H1 (cell line): ENCODE data around the gene RGS6. TPM values are rescaled to one million over a fixed set of nuclear protein-coding genes. Genes with fewer than 3 reads are reported as not detected.
A peak's percentile ranks its signal among the peaks of the same experiment; 100 is the strongest.

Source experiments
- CTCF ChIA-PET: fragments of 300-600 bp; sonication (Branson Sonifier 250); formaldehyde crosslinking; loops from one replicate; lab custom pipeline; 2021; ENCODE audit not compliant: partially characterized antibody; lab: Charles Lee
- POLR2A ChIA-PET: fragments of 300-600 bp; sonication (Branson Sonifier 250); formaldehyde crosslinking; loops from one replicate; lab custom pipeline; 2021; ENCODE audit warnings: inconsistent platforms; ENCODE audit not compliant: partially characterized antibody; lab: Charles Lee
- DNase-seq, 2 experiments: peaks; one replicate each; pipeline versions ENCODE4 v3.0.0 to v3.0.0-alpha.2; 2010 to 2022; ENCODE audit warnings: low spot score in 2 of 2, low read depth in 1 of 2, mixed read lengths in 1 of 2
- FAIRE-seq: peaks from 2 replicates; lab custom pipeline; 2011; peaks lifted over from hg19 to GRCh38; lab: Jason Lieb, UNC
- H2AFZ ChIP-seq: 2 replicates; pipeline ENCODE4 v1.8.1; 2012; ENCODE audit warnings: low read length, inconsistent platforms
- H2AK5ac ChIP-seq: 2 replicates; pipeline ENCODE4 v1.6.1; 2013; ENCODE audit warnings: low read depth, low read length
- H2BK120ac ChIP-seq: replicated peaks from 2 replicates; pipeline ENCODE3; 2013; ENCODE audit warnings: low read depth, low read length, inconsistent platforms
- H2BK12ac ChIP-seq: 2 replicates; pipeline ENCODE4 v1.6.1; 2013; ENCODE audit warnings: low read depth, low read length
- H2BK15ac ChIP-seq: 2 replicates; pipeline ENCODE4 v1.6.1; 2013; ENCODE audit warnings: low read length
- H2BK20ac ChIP-seq: 2 replicates; pipeline ENCODE4 v1.6.1; 2013; ENCODE audit warnings: low read length
- H2BK5ac ChIP-seq: 2 replicates; pipeline ENCODE4 v1.6.1; 2013; ENCODE audit warnings: low read depth, low read length
- H3K14ac ChIP-seq: 2 replicates; pipeline ENCODE4 v1.6.1; 2013; ENCODE audit warnings: inconsistent platforms; ENCODE audit not compliant: insufficient read length
- H3K18ac ChIP-seq: 2 replicates; pipeline ENCODE4 v1.6.1; 2013; ENCODE audit warnings: low read length; ENCODE audit errors: extremely low read depth
- H3K23ac ChIP-seq: 2 replicates; pipeline ENCODE4 v1.6.1; 2013; ENCODE audit warnings: inconsistent platforms; ENCODE audit not compliant: insufficient read length
- H3K23me2 ChIP-seq: 2 replicates; pipeline ENCODE4 v1.6.1; 2013; ENCODE audit warnings: low read depth, low read length
- H3K27ac ChIP-seq: 2 replicates; pipeline ENCODE4 v1.6.1; 2011; ENCODE audit warnings: low read depth, low read length, inconsistent platforms
- H3K27me3 ChIP-seq, 4 experiments: replicated peaks in 1 of 4; 1 replicate in 1 of 4; 2 replicates in 3 of 4; pipeline versions ENCODE4 v1.6.1 to v1.8.1; 2011 to 2013; ENCODE audit warnings: low read length in 3 of 4, mild to moderate bottlenecking in 3 of 4, inconsistent platforms in 2 of 4, mixed read lengths in 2 of 4, moderate library complexity in 1 of 4; ENCODE audit not compliant: control insufficient read depth in 3 of 4, insufficient read depth in 3 of 4; ENCODE audit errors: extremely low read depth in 1 of 4
- H3K36me3 ChIP-seq, 4 experiments: 2 replicates each; pipeline versions ENCODE4 v1.6.1 to v1.8.1; 2011 to 2013; ENCODE audit warnings: mild to moderate bottlenecking in 4 of 4, low read length in 3 of 4, moderate library complexity in 2 of 4, control low read depth in 1 of 4, inconsistent platforms in 1 of 4; ENCODE audit not compliant: insufficient read depth in 4 of 4, control insufficient read depth in 2 of 4
- H3K4ac ChIP-seq: replicated peaks from 2 replicates; pipeline ENCODE3; 2013; ENCODE audit warnings: low read length, low read depth, mixed read lengths, inconsistent platforms; ENCODE audit not compliant: insufficient read length
- H3K4me1 ChIP-seq, 4 experiments: replicated peaks in 1 of 4; 1 replicate in 1 of 4; 2 replicates in 3 of 4; pipeline versions ENCODE4 v1.6.1 to v1.8.1; 2011 to 2013; ENCODE audit warnings: low read length in 3 of 4, inconsistent platforms in 2 of 4, mixed read lengths in 1 of 4; ENCODE audit not compliant: insufficient read depth in 4 of 4, control insufficient read depth in 3 of 4
- H3K4me2 ChIP-seq, 2 experiments: 2 replicates each; pipeline versions ENCODE4 v1.6.1 to v1.8.1; 2011 to 2013; ENCODE audit warnings: low read depth in 2 of 2, low read length in 2 of 2, control low read depth in 1 of 2, inconsistent platforms in 1 of 2, mild to moderate bottlenecking in 1 of 2; ENCODE audit not compliant: insufficient read depth in 1 of 2
- H3K4me3 ChIP-seq, 4 experiments: fragments of 200-600, 300-600 bp in 1 of 4; sonication (generic), shearing (Covaris generic), sonication (Bioruptor Twin) in 1 of 4; 2 replicates each; pipeline versions ENCODE4 v1.5.1 to v1.8.1; 2011 to 2016; ENCODE audit warnings: low read length in 4 of 4, low read depth in 3 of 4, control low read depth in 2 of 4, inconsistent platforms in 2 of 4, mild to moderate bottlenecking in 2 of 4, mixed read lengths in 1 of 4, moderate library complexity in 1 of 4; ENCODE audit not compliant: insufficient read depth in 2 of 4; ENCODE audit errors: extremely low read depth in 1 of 4
- H3K56ac ChIP-seq: replicated peaks from 2 replicates; pipeline ENCODE3; 2013; ENCODE audit warnings: low read depth, mild to moderate bottlenecking, mixed read lengths, low read length, inconsistent platforms; ENCODE audit not compliant: insufficient read length
- H3K79me1 ChIP-seq: 2 replicates; pipeline ENCODE4 v1.6.1; 2013; ENCODE audit warnings: low read depth, low read length, control low read depth
- H3K79me2 ChIP-seq, 2 experiments: 2 replicates each; pipeline versions ENCODE4 v1.6.1 to v1.8.1; 2012 to 2013; ENCODE audit warnings: low read length in 2 of 2, mild to moderate bottlenecking in 2 of 2, inconsistent platforms in 1 of 2; ENCODE audit not compliant: insufficient read depth in 2 of 2, control insufficient read depth in 1 of 2
- H3K9ac ChIP-seq, 4 experiments: replicated peaks in 1 of 4; 1 replicate in 1 of 4; 2 replicates in 3 of 4; pipeline versions ENCODE4 v1.6.1 to v1.8.1; 2011 to 2013; ENCODE audit warnings: low read depth in 3 of 4, low read length in 3 of 4, control low read depth in 2 of 4, mild to moderate bottlenecking in 2 of 4, moderate library complexity in 2 of 4, inconsistent platforms in 1 of 4; ENCODE audit errors: extremely low read depth in 1 of 4
- H3K9me3 ChIP-seq, 2 experiments: 2 replicates each; pipeline versions ENCODE4 v1.6.1 to v1.8.1; 2012 to 2013; ENCODE audit warnings: mild to moderate bottlenecking in 2 of 2, moderate library complexity in 2 of 2, control low read depth in 1 of 2, inconsistent platforms in 1 of 2, low read depth in 1 of 2, low read length in 1 of 2, mixed read lengths in 1 of 2; ENCODE audit not compliant: insufficient read depth in 2 of 2
- H4K20me1 ChIP-seq, 2 experiments: replicated peaks in 1 of 2; 2 replicates each; pipeline versions ENCODE3 to v1.8.1; 2011 to 2013; ENCODE audit warnings: inconsistent platforms in 2 of 2, low read length in 2 of 2, mild to moderate bottlenecking in 1 of 2; ENCODE audit not compliant: insufficient read depth in 2 of 2, control insufficient read depth in 1 of 2
- H4K5ac ChIP-seq: 2 replicates; pipeline ENCODE4 v1.6.1; 2013; ENCODE audit warnings: low read length, low read depth, mixed read lengths, inconsistent platforms; ENCODE audit not compliant: insufficient read length
- H4K8ac ChIP-seq: 2 replicates; pipeline ENCODE4 v1.8.0; 2013; ENCODE audit warnings: mild to moderate bottlenecking, moderate library complexity, low read length, inconsistent platforms; ENCODE audit not compliant: insufficient read depth; ENCODE audit errors: extremely low read depth
- H4K91ac ChIP-seq: replicated peaks from 2 replicates; pipeline ENCODE3; 2013; ENCODE audit warnings: low read length, mixed read lengths, inconsistent platforms; ENCODE audit not compliant: insufficient read length
- CBX5 ChIP-seq: fragments of 300-800, 300-1000 bp; sonication (generic); IDR thresholded peaks from 2 replicates; pipeline ENCODE4 v1.7.1; 2016; ENCODE audit warnings: antibody characterized with exemption, low read length, low read depth
- CTBP2 ChIP-seq: IDR thresholded peaks from 2 replicates; pipeline ENCODE4 v1.7.0; 2011; ENCODE audit warnings: borderline replicate concordance, mild to moderate bottlenecking, moderate library complexity, mixed read lengths, low read length; ENCODE audit not compliant: insufficient read depth, insufficient read length
- FOSL1 ChIP-seq: IDR thresholded peaks from 2 replicates; pipeline ENCODE4 v1.6.1; 2011; ENCODE audit warnings: mild to moderate bottlenecking, low read depth, low read length, moderate library complexity; ENCODE audit not compliant: insufficient read depth
- PHF8 ChIP-seq: fragments of 200-600 bp; sonication (generic); conservative IDR thresholded peaks from 2 replicates; pipeline ENCODE4 v1.7.1; 2012; ENCODE audit warnings: low read depth, mild to moderate bottlenecking, inconsistent platforms, low read length, moderate library complexity
- POLR2A ChIP-seq, 2 experiments: IDR thresholded peaks; 1 replicate in 1 of 2; 2 replicates in 1 of 2; pipeline ENCODE4 v1.6.1; 2011; ENCODE audit warnings: low read depth in 2 of 2, low read length in 2 of 2, mild to moderate bottlenecking in 2 of 2; ENCODE audit errors: control extremely low read depth in 1 of 2
- POU5F1 ChIP-seq: IDR thresholded peaks from 2 replicates; pipeline ENCODE4 v1.6.1; 2011; ENCODE audit warnings: low read depth, mild to moderate bottlenecking, low read length, moderate library complexity
- RFX5 ChIP-seq: IDR thresholded peaks from 2 replicates; pipeline ENCODE4 v1.6.1; 2011; ENCODE audit warnings: low read depth, low read length, improper control_type of control experiment, borderline replicate concordance
- RNF2 ChIP-seq: fragments of 200-900, 300-1000 bp; sonication (generic); IDR thresholded peaks from 2 replicates; pipeline ENCODE4 v1.7.1; 2016; ENCODE audit warnings: borderline replicate concordance, low read depth, mild to moderate bottlenecking, antibody characterized with exemption, low read length; ENCODE audit not compliant: poor library complexity, severe bottlenecking; ENCODE audit errors: missing control alignments
- SIRT6 ChIP-seq: IDR thresholded peaks from one replicate; pipeline ENCODE4 v1.7.1; 2012; ENCODE audit warnings: low read length, inconsistent platforms
- TAF7 ChIP-seq: optimal IDR thresholded peaks from 2 replicates; pipeline ENCODE3; 2011; ENCODE audit warnings: low read depth, mild to moderate bottlenecking, inconsistent platforms, low read length, moderate library complexity, borderline replicate concordance
- WGBS, 2 experiments: shearing (Covaris generic) in 1 of 2; methylation state at CpG; one replicate each; pipeline versions ENCODE4 v1.1.6 to v1.1.7; 2013 to 2015; ENCODE audit warnings: low lambda C conversion rate in 2 of 2, mixed read lengths in 2 of 2, inconsistent platforms in 1 of 2, low coverage in 1 of 2, missing lambda C conversion rate in 1 of 2; ENCODE audit not compliant: insufficient replicate concordance in 2 of 2, insufficient coverage in 1 of 2, insufficient read length in 1 of 2; ENCODE audit errors: extremely low coverage in 1 of 2, missing lambda C conversion rate in 1 of 2; 5-methylcytosine and 5-hydroxymethylcytosine counted together
- polyA plus RNA-seq, 7 experiments: library from polyadenylated mRNA; depleted of rRNA in 3 of 7; stranded (reverse) in 5 of 7; unstranded in 2 of 7; fragments of >200 nt in 5 of 7; fragments of 200-250 nt in 2 of 7; gene quantifications; 1 replicate in 5 of 7; 2 replicates in 1 of 7; 4 replicates in 1 of 7; pipeline versions ENCODE4 v1.2.1 to v1.2.3, GENCODE V29; 2011 to 2013; ENCODE audit warnings: missing spikeins in 2 of 7, mixed read lengths in 2 of 7
- total RNA-seq: library from RNA; stranded (reverse); fragmentation: NEBNext Ultra II Directional; extraction: Animal tissue kit (Norgen Biotek cat#: 25700); gene quantifications from 2 replicates; pipeline ENCODE4 v1.2.1, GENCODE V29; 2021
- TF ChIP-seq, protein P1 (sequence below): IDR thresholded peaks from 2 replicates; pipeline ENCODE4 v1.6.1; 2011; ENCODE audit warnings: low read length, improper control_type of control experiment
- TF ChIP-seq, protein P2 (sequence below): IDR thresholded peaks from 2 replicates; pipeline ENCODE4 v1.6.1; 2012; ENCODE audit warnings: inconsistent platforms

RGS6 gene
- total and polyA plus RNA-seq, 2 of the 8 experiments (the other 6 are each of a cell fraction or from before 2014, with no cell fraction given), result 0.26 to 1.1 TPM

DNA sequence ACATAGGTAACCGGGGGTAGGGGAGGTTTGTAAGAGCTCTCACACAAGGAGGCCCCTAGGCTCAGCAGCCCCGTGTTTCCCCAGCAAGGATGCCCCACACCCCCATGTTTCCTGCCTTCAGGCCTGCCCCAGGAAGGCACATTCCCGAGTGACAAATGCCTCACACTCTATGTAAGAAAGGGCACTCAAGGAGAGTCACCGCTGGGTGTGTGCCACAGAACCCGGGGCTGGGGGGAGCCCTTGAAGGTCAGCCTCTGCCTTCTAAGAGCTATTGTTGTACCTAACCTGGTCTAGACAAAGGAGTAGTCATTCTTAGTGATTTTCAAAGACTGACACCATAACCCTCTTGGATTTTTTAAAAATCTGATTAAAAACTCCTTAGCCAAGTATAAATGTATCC, 628.1 kb downstream of the RGS6 start:
- Histone ChIP-seq H2BK20ac (no peak overlapping the region), H3K27ac (no peak overlapping the region), H3K79me1 (no peaks in the 10 kb centered on the region), H2BK5ac (no peak overlapping the region), H3K4ac (no peak overlapping the region), H2AFZ (no peak overlapping the region), H3K23me2 (no peaks in the 10 kb centered on the region), H3K14ac (no peak overlapping the region), H3K79me2 (no peaks in the 10 kb centered on the region), H3K23ac (no peak overlapping the region), H3K27me3 (no peaks in the 10 kb centered on the region), H3K56ac (no peak overlapping the region), H2BK12ac (0 out of 2 replicates have a peak overlapping the region, but pooled peaks have one; percentile 39), H3K9ac (no peak overlapping the region), H4K5ac (no peak overlapping the region), H4K91ac (no peak overlapping the region), H2BK120ac (no peak overlapping the region), H4K8ac (no peak overlapping the region), H2BK15ac (no peak overlapping the region), H3K9me3 (no peaks in the 10 kb centered on the region), H4K20me1 (no peaks in the 10 kb centered on the region), H3K18ac (no peak overlapping the region), H3K4me1 (peaks cover 3 to 8% (median 5%) of the 10 kb centered on the region in 4 experiments; a peak in 4 of 7 replicates), H3K4me2 (no peak overlapping the region), H3K36me3 (no peaks in the 10 kb centered on the region), H2AK5ac (no peak overlapping the region), H3K4me3 (no peak overlapping the region)
- DNase-seq, result no peak
- POLR2A ChIA-PET, result no interaction called here
- 88% methylated on average over 5 of the region's 5 CpGs; no CpG with 5 or more reads in 1 of the 2 experiments for WGBS, 2 experiments
- CTCF ChIA-PET, result interaction anchor here (0.6 to 1.3 kb wide), 3 partner anchors 47 to 1044 kb away, joined by 3 read pairs; no protein-coding TSS in a partner anchor
- no peak for FAIRE-seq
- TF ChIP-seq RNF2 (no peak), TAF7 (no peak), SIRT6 (no peak), FOSL1 (no peak), CTBP2 (no peak), CBX5 (no peak), RFX5 (no peak), PHF8 (no peak), POLR2A (IDR thresholded peaks at IDR 0.05; ENCODE audit: control extremely low read depth in 1 of 2, low read depth in 2 of 2, low read length in 2 of 2) (no peak), POU5F1 (no peak)
- TF ChIP-seq, protein P1, sequence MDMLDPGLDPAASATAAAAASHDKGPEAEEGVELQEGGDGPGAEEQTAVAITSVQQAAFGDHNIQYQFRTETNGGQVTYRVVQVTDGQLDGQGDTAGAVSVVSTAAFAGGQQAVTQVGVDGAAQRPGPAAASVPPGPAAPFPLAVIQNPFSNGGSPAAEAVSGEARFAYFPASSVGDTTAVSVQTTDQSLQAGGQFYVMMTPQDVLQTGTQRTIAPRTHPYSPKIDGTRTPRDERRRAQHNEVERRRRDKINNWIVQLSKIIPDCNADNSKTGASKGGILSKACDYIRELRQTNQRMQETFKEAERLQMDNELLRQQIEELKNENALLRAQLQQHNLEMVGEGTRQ, result no peak
- TF ChIP-seq, protein P2, sequence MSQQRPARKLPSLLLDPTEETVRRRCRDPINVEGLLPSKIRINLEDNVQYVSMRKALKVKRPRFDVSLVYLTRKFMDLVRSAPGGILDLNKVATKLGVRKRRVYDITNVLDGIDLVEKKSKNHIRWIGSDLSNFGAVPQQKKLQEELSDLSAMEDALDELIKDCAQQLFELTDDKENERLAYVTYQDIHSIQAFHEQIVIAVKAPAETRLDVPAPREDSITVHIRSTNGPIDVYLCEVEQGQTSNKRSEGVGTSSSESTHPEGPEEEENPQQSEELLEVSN, result no peak
